Bronchial epithelial cell (primary cell): ENCODE data around the gene NUDT4. TPM values are rescaled to one million over a fixed set of nuclear protein-coding genes. Genes with fewer than 3 reads are reported as not detected.
A peak's percentile ranks its signal among the peaks of the same experiment; 100 is the strongest.
"Not testable (repeated sequence)": the region's sequence is repeated elsewhere in the genome, so short reads cannot be mapped to it uniquely, and the experiment has no call there.

Experiments
- DNase-seq: peaks from one replicate; pipeline ENCODE4 v3.0.0-alpha.2; 2010; ENCODE audit warnings: low read depth
- FAIRE-seq: peaks from 2 replicates; lab custom pipeline; 2011; peaks lifted over from hg19 to GRCh38; lab: Jason Lieb, UNC
- H3K27me3 ChIP-seq: 2 replicates; pipeline ENCODE4 v1.5.1; 2011; ENCODE audit warnings: low read length; ENCODE audit not compliant: control insufficient read depth, insufficient read depth
- H3K36me3 ChIP-seq: 2 replicates; pipeline ENCODE4 v1.5.1; 2011; ENCODE audit warnings: low read length; ENCODE audit not compliant: control insufficient read depth, insufficient read depth
- H3K4me3 ChIP-seq: 2 replicates; pipeline ENCODE4 v1.5.1; 2011; ENCODE audit warnings: mild to moderate bottlenecking, low read depth, low read length, control low read depth
- CTCF ChIP-seq: IDR thresholded peaks from 2 replicates; pipeline ENCODE4 v1.5.1; 2011; ENCODE audit warnings: mild to moderate bottlenecking, moderate library complexity, low read length, control low read depth, inconsistent platforms; ENCODE audit not compliant: insufficient read depth, severe bottlenecking
- total RNA-seq: library from RNA; depleted of rRNA; stranded (reverse); fragments of >200 nt; gene quantifications from 2 replicates; pipeline ENCODE4 v1.2.1, GENCODE V29; 2014

Gene NUDT4
- total RNA-seq, 1 donor from 2014 or later: 34.2 TPM

GRCh38 chr12:93429448-93429847 is 51.7 kb downstream of the NUDT4 start:
- FAIRE-seq (no peak), DNase-seq (peak; percentile 68)

GRCh38 chr12:93429852-93430251 is 52.1 kb downstream of the NUDT4 start:
- no peak for DNase-seq
- H3K36me3 ChIP-seq: no peaks in the 10 kb centered on the region
- no peaks in the 10 kb centered on the region for H3K27me3 ChIP-seq
- no peak for FAIRE-seq
- TF ChIP-seq CTCF: no peak
- H3K4me3 ChIP-seq: no peak overlapping the region

More at GRCh38 chr12:93429448-93429847, 51.7 kb downstream of the NUDT4 start:
- TF ChIP-seq CTCF: no peak
- H3K36me3 ChIP-seq: no peaks in the 10 kb centered on the region
- no peak overlapping the region for H3K4me3 ChIP-seq
- H3K27me3 ChIP-seq: no peaks in the 10 kb centered on the region

- Histone ChIP-seq H3K27me3 (no peaks in the 10 kb centered on the region), H3K4me3 (no peak overlapping the region), H3K36me3 (no peaks in the 10 kb centered on the region)
- DNase-seq (no peak), FAIRE-seq (no peak)
- no peak for TF ChIP-seq CTCF
Measured at GRCh38 chr12:93430280-93430679, 52.6 kb downstream of the NUDT4 start.

GRCh38 chr12:93432031-93432430 is 54.3 kb downstream of the NUDT4 start:
- DNase-seq, FAIRE-seq, H3K36me3 ChIP-seq: not testable (repeated sequence)

GRCh38 chr12:93434256-93434865 is 56.6 kb downstream of the NUDT4 start:
- H3K4me3 ChIP-seq: no peak overlapping the region
- DNase-seq: no peak
- no peaks in the 10 kb centered on the region for H3K27me3 ChIP-seq
- FAIRE-seq: no peak
- no peaks in the 10 kb centered on the region for H3K36me3 ChIP-seq
- no peak for TF ChIP-seq CTCF

More at GRCh38 chr12:93432031-93432430, 54.3 kb downstream of the NUDT4 start:
- H3K4me3 ChIP-seq, H3K27me3 ChIP-seq: not testable (repeated sequence)

GRCh38 chr12:93438266-93439050 is 60.7 kb downstream of the NUDT4 start:
- Histone ChIP-seq H3K4me3 (no peak overlapping the region), H3K36me3 (no peaks in the 10 kb centered on the region), H3K27me3 (no peaks in the 10 kb centered on the region)
- DNase-seq: no peak
- TF ChIP-seq CTCF: no peak
- FAIRE-seq: no peak
